PFSK-1 (cell line): Measurements from ENCODE around the gene ADCY7.

Source experiments
- POLR2AphosphoS5 ChIP-seq: IDR thresholded peaks from 2 replicates; pipeline ENCODE4 v1.6.1; 2012; ENCODE audit warnings: low read depth, mild to moderate bottlenecking, control low read depth, low read length, moderate library complexity
- TAF1 ChIP-seq: IDR thresholded peaks from 2 replicates; pipeline ENCODE4 v1.6.1; 2012; ENCODE audit warnings: low read length, control low read depth, borderline replicate concordance; ENCODE audit not compliant: insufficient read depth
- TF ChIP-seq, protein P1 (sequence below), 2 experiments: IDR thresholded peaks; 2 replicates each; pipeline versions ENCODE4 v1.6.1 to v1.8.0; 2011 to 2012; ENCODE audit warnings: low read depth in 2 of 2, low read length in 2 of 2, control low read depth in 1 of 2, inconsistent platforms in 1 of 2, mild to moderate bottlenecking in 1 of 2, moderate library complexity in 1 of 2; ENCODE audit not compliant: insufficient read depth in 1 of 2

DNA sequence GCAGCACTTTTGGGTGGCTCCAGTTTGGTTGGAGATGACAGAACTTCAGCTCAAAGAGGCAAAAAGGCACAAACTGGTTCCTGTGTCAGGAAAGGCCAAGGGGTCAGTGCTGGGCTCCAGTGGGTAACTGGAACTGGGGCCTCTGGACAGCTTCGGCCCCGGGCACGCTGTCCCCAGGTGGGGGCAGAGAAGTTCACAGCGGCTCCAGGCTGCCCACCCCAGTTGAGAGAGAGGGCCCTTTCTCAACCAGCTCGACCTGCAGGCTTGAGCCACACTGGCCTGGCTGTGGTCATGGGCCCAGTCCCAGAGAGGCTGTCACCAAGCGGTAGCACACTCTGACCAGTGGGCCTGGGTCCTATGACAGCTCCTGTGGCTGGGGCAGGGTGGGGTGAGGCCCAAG is 24.5 kb downstream of the ADCY7 start:
- TF ChIP-seq POLR2AphosphoS5 (no peak), TAF1 (no peak)
- TF ChIP-seq, protein P1, sequence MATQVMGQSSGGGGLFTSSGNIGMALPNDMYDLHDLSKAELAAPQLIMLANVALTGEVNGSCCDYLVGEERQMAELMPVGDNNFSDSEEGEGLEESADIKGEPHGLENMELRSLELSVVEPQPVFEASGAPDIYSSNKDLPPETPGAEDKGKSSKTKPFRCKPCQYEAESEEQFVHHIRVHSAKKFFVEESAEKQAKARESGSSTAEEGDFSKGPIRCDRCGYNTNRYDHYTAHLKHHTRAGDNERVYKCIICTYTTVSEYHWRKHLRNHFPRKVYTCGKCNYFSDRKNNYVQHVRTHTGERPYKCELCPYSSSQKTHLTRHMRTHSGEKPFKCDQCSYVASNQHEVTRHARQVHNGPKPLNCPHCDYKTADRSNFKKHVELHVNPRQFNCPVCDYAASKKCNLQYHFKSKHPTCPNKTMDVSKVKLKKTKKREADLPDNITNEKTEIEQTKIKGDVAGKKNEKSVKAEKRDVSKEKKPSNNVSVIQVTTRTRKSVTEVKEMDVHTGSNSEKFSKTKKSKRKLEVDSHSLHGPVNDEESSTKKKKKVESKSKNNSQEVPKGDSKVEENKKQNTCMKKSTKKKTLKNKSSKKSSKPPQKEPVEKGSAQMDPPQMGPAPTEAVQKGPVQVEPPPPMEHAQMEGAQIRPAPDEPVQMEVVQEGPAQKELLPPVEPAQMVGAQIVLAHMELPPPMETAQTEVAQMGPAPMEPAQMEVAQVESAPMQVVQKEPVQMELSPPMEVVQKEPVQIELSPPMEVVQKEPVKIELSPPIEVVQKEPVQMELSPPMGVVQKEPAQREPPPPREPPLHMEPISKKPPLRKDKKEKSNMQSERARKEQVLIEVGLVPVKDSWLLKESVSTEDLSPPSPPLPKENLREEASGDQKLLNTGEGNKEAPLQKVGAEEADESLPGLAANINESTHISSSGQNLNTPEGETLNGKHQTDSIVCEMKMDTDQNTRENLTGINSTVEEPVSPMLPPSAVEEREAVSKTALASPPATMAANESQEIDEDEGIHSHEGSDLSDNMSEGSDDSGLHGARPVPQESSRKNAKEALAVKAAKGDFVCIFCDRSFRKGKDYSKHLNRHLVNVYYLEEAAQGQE (IDR thresholded peaks at IDR 0.05; ENCODE audit: insufficient read depth in 1 of 2, low read depth in 2 of 2, low read length in 2 of 2): no peak
